Stimulated activated CD4-positive, alpha-beta T cell treated with anti-CD3 and anti-CD28 coated beads, Interleukin-15, amount 100 ng/mL, for 48 hours (primary cell): ENCODE results near the gene CACNA1B.

Experiments
- DNase-seq, 2 donors: peaks; one replicate each; pipeline ENCODE4 v3.0.0-alpha.2; 2020; ENCODE audit warnings: low read depth in 2 of 2

CACNA1B gene

GRCh38 chr9:137920753-137921152 is 43.2 kb downstream of the CACNA1B start:
- DNase-seq: no peak

- no peak for DNase-seq
These were observed 46.6 kb downstream of the CACNA1B start for GRCh38 chr9:137924169-137924568.

- DNase-seq: no peak
These were observed 47.3 kb downstream of the CACNA1B start for GRCh38 chr9:137924761-137925369.

- no peak for DNase-seq
These were observed 66.1 kb downstream of the CACNA1B start for GRCh38 chr9:137943655-137944054.

GRCh38 chr9:137945581-137945980 is 68.0 kb downstream of the CACNA1B start:
- DNase-seq: no peak

- DNase-seq: no peak
These were observed 69.4 kb downstream of the CACNA1B start for GRCh38 chr9:137946993-137947392.

- no peak for DNase-seq
These were observed 71.1 kb downstream of the CACNA1B start for GRCh38 chr9:137948642-137949041.

- DNase-seq: no peak
These were observed 71.7 kb downstream of the CACNA1B start for GRCh38 chr9:137949260-137949659.

GRCh38 chr9:137951107-137951506 is 73.5 kb downstream of the CACNA1B start:
- no peak for DNase-seq

- no peak for DNase-seq
These were observed 74.3 kb downstream of the CACNA1B start for GRCh38 chr9:137951597-137952490.

- no peak for DNase-seq
These were observed 75.5 kb downstream of the CACNA1B start for GRCh38 chr9:137952976-137953666.

- no peak for DNase-seq
These were observed 76.3 kb downstream of the CACNA1B start for GRCh38 chr9:137953683-137954438.

- DNase-seq: no peak
These were observed 77.6 kb downstream of the CACNA1B start for GRCh38 chr9:137955224-137955570.

GRCh38 chr9:137955586-137955985 is 78.0 kb downstream of the CACNA1B start:
- no peak for DNase-seq

GRCh38 chr9:137956039-137956438 is 78.5 kb downstream of the CACNA1B start:
- no peak for DNase-seq

GRCh38 chr9:137956688-137957385 is 79.3 kb downstream of the CACNA1B start:
- DNase-seq: no peak

GRCh38 chr9:137959641-137960411 is 82.2 kb downstream of the CACNA1B start:
- no peak for DNase-seq

- no peak for DNase-seq
These were observed 82.9 kb downstream of the CACNA1B start for GRCh38 chr9:137960496-137960895.

- no peak for DNase-seq
These were observed 85.9 kb downstream of the CACNA1B start for GRCh38 chr9:137963525-137963924.

GRCh38 chr9:137965177-137965795 is 87.7 kb downstream of the CACNA1B start:
- no peak for DNase-seq
